ENCODE results near the gene EIPR1. TPM values are rescaled to one million over a fixed set of nuclear protein-coding genes. Genes with fewer than 3 reads are reported as not detected.

Gene EIPR1
- total and polyA plus RNA-seq, 2 donors (not counting 1 experiment from before 2014, with no cell fraction given), result 22.3 to 23.9 TPM

GRCh38 chr2:3392216-3392615 is 14.6 kb upstream of the EIPR1 start:
- no peak for TF ChIP-seq EZH2 (IDR thresholded peaks at IDR 0.05; ENCODE audit: low read length, missing control alignments)
- TF ChIP-seq CTCF (conservative IDR thresholded peaks at IDR 0.05 in 1 of 2, IDR thresholded peaks at IDR 0.05 in 1 of 2; ENCODE audit: low read depth in 1 of 2, low read length in 2 of 2), result no peak
- Histone ChIP-seq H3K4me1 (ENCODE audit: control insufficient read depth, extremely low read depth, insufficient read depth, low read length) (no peaks in the 10 kb centered on the region), H3K36me3 (ENCODE audit: control insufficient read depth, insufficient read depth, low read length) (peaks cover 16% of the 10 kb centered on the region), H3K4me2 (ENCODE audit: extremely low read depth, insufficient read depth, low read length) (no peak overlapping the region), H3K9me3 (ENCODE audit: control insufficient read depth, insufficient read depth, low read depth, low read length) (no peaks in the 10 kb centered on the region), H3K79me2 (ENCODE audit: control insufficient read depth, insufficient read depth, low read length) (peaks cover 15% of the 10 kb centered on the region), H3K4me3 (replicated peaks in 1 of 4; ENCODE audit: control extremely low read depth in 1 of 4, insufficient read depth in 1 of 4, low read depth in 3 of 4, low read length in 4 of 4) (no peak overlapping the region), H4K20me1 (ENCODE audit: control insufficient read depth, extremely low read depth, insufficient read depth, low read length) (no peaks in the 10 kb centered on the region), H2AFZ (ENCODE audit: low read length) (no peak overlapping the region), H3K9ac (ENCODE audit: insufficient read depth, low read length) (no peak overlapping the region), H3K27me3 (ENCODE audit: control insufficient read depth, insufficient read depth, low read length) (no peaks in the 10 kb centered on the region), H3K27ac (ENCODE audit: insufficient read depth, low read length) (no peak overlapping the region)
- DNase-seq (ENCODE audit: low read depth in 2 of 2), result no peak

- no peak overlapping the region for H3K27ac ChIP-seq (ENCODE audit: insufficient read depth, low read length)
- no peaks in the 10 kb centered on the region for H3K9me3 ChIP-seq (ENCODE audit: control insufficient read depth, insufficient read depth, low read depth, low read length)
- peaks cover 3% of the 10 kb centered on the region for H3K4me1 ChIP-seq (ENCODE audit: control insufficient read depth, extremely low read depth, insufficient read depth, low read length)
- no peak overlapping the region for H3K9ac ChIP-seq (ENCODE audit: insufficient read depth, low read length)
- no peak overlapping the region for H3K4me2 ChIP-seq (ENCODE audit: extremely low read depth, insufficient read depth, low read length)
- H3K4me3 ChIP-seq (replicated peaks in 1 of 4; ENCODE audit: control extremely low read depth in 1 of 4, insufficient read depth in 1 of 4, low read depth in 3 of 4, low read length in 4 of 4), result no peak overlapping the region
- no peak overlapping the region for H2AFZ ChIP-seq (ENCODE audit: low read length)
- H4K20me1 ChIP-seq (ENCODE audit: control insufficient read depth, extremely low read depth, insufficient read depth, low read length), result no peaks in the 10 kb centered on the region
- no peaks in the 10 kb centered on the region for H3K27me3 ChIP-seq (ENCODE audit: control insufficient read depth, insufficient read depth, low read length)
- DNase-seq (ENCODE audit: low read depth in 2 of 2), result no peak
- H3K36me3 ChIP-seq (ENCODE audit: control insufficient read depth, insufficient read depth, low read length), result peaks cover 16% of the 10 kb centered on the region
- TF ChIP-seq EZH2 (IDR thresholded peaks at IDR 0.05; ENCODE audit: low read length, missing control alignments), result no peak
- TF ChIP-seq CTCF (conservative IDR thresholded peaks at IDR 0.05 in 1 of 2, IDR thresholded peaks at IDR 0.05 in 1 of 2; ENCODE audit: low read depth in 1 of 2, low read length in 2 of 2), result no peak
- H3K79me2 ChIP-seq (ENCODE audit: control insufficient read depth, insufficient read depth, low read length), result peaks cover 17% of the 10 kb centered on the region
Measured at GRCh38 chr2:3390041-3390440, 12.4 kb upstream of the EIPR1 start.

- Histone ChIP-seq H3K27me3 (ENCODE audit: control insufficient read depth, insufficient read depth, low read length) (no peaks in the 10 kb centered on the region), H3K27ac (ENCODE audit: insufficient read depth, low read length) (no peak overlapping the region), H3K36me3 (ENCODE audit: control insufficient read depth, insufficient read depth, low read length) (peaks cover 16% of the 10 kb centered on the region), H3K9me3 (ENCODE audit: control insufficient read depth, insufficient read depth, low read depth, low read length) (no peaks in the 10 kb centered on the region), H3K4me3 (replicated peaks in 1 of 4; ENCODE audit: control extremely low read depth in 1 of 4, insufficient read depth in 1 of 4, low read depth in 3 of 4, low read length in 4 of 4) (no peak overlapping the region), H3K4me2 (ENCODE audit: extremely low read depth, insufficient read depth, low read length) (no peak overlapping the region), H4K20me1 (ENCODE audit: control insufficient read depth, extremely low read depth, insufficient read depth, low read length) (no peaks in the 10 kb centered on the region), H3K79me2 (ENCODE audit: control insufficient read depth, insufficient read depth, low read length) (peaks cover 19% of the 10 kb centered on the region), H3K4me1 (ENCODE audit: control insufficient read depth, extremely low read depth, insufficient read depth, low read length) (peaks cover 3% of the 10 kb centered on the region), H3K9ac (ENCODE audit: insufficient read depth, low read length) (no peak overlapping the region), H2AFZ (ENCODE audit: low read length) (no peak overlapping the region)
- no peak for TF ChIP-seq EZH2 (IDR thresholded peaks at IDR 0.05; ENCODE audit: low read length, missing control alignments)
- TF ChIP-seq CTCF (conservative IDR thresholded peaks at IDR 0.05 in 1 of 2, IDR thresholded peaks at IDR 0.05 in 1 of 2; ENCODE audit: low read depth in 1 of 2, low read length in 2 of 2), result no peak
- no peak for DNase-seq (ENCODE audit: low read depth in 2 of 2)
Measured at GRCh38 chr2:3389193-3389592, 11.6 kb upstream of the EIPR1 start.
